ENCODE measurements around the gene PKMYT1. TPM values are rescaled to one million over a fixed set of nuclear protein-coding genes. Genes with fewer than 3 reads are reported as not detected.

PKMYT1 gene
- total RNA-seq, 2 donors from 2014 or later = 88.5 to 101 TPM

GRCh38 chr16:3004781-3005284 is 24.6 kb upstream of the PKMYT1 start:
- peak; percentile 83 for DNase-seq
- H3K36me3 Mint-ChIP-seq (ENCODE audit: low read depth) = no peaks in the 10 kb centered on the region
- H3K9me3 Mint-ChIP-seq = no peaks in the 10 kb centered on the region
- Histone ChIP-seq H3K36me3 (ENCODE audit: control insufficient read depth, insufficient read depth, low read length) (no peaks in the 10 kb centered on the region), H3K9me3 (ENCODE audit: control insufficient read depth, low read length) (no peaks in the 10 kb centered on the region), H3K4me1 (ENCODE audit: control insufficient read depth, insufficient read depth, low read length) (peaks cover 24% of the 10 kb centered on the region), H3K27me3 (ENCODE audit: control insufficient read depth, insufficient read depth, low read length, poor library complexity, severe bottlenecking) (no peaks in the 10 kb centered on the region), H3K9ac (ENCODE audit: extremely low read depth, low read length, poor library complexity, severe bottlenecking) (no peak overlapping the region), H3K27ac (ENCODE audit: low read depth, low read length) (no peak overlapping the region), H3K4me3 (ENCODE audit: low read length) (peak overlapping the region; percentile 73)
- peak overlapping the region; percentile 59 for H3K4me3 Mint-ChIP-seq
- no peak for TF ChIP-seq CTCF (conservative IDR thresholded peaks at IDR 0.05)
- H3K4me1 Mint-ChIP-seq = peaks cover 36% of the 10 kb centered on the region
- H3K27ac Mint-ChIP-seq = peak overlapping the region; percentile 55
- 2 to 4% methylated on average over 9 to 25 of the region's 25 CpGs for WGBS, 2 experiments (ENCODE audit: insufficient coverage in 1 of 2, insufficient read length in 1 of 2)
- H3K27me3 Mint-ChIP-seq (ENCODE audit: insufficient read depth) = peaks cover 3% of the 10 kb centered on the region

- Histone ChIP-seq H3K9me3 (ENCODE audit: control insufficient read depth, low read length) (no peaks in the 10 kb centered on the region), H3K9ac (ENCODE audit: extremely low read depth, low read length, poor library complexity, severe bottlenecking) (no peak overlapping the region), H3K27me3 (ENCODE audit: control insufficient read depth, insufficient read depth, low read length, poor library complexity, severe bottlenecking) (no peaks in the 10 kb centered on the region), H3K27ac (ENCODE audit: low read depth, low read length) (no peak overlapping the region), H3K36me3 (ENCODE audit: control insufficient read depth, insufficient read depth, low read length) (no peaks in the 10 kb centered on the region), H3K4me1 (ENCODE audit: control insufficient read depth, insufficient read depth, low read length) (peaks cover 21% of the 10 kb centered on the region), H3K4me3 (ENCODE audit: low read length) (no peak overlapping the region)
- H3K4me1 Mint-ChIP-seq = peaks cover 34% of the 10 kb centered on the region
- no peak for DNase-seq
- H3K27me3 Mint-ChIP-seq (ENCODE audit: insufficient read depth) = peaks cover 3% of the 10 kb centered on the region
- H3K27ac Mint-ChIP-seq = no peak overlapping the region
- no peaks in the 10 kb centered on the region for H3K9me3 Mint-ChIP-seq
- TF ChIP-seq CTCF (conservative IDR thresholded peaks at IDR 0.05) = no peak
- WGBS, 2 experiments (ENCODE audit: insufficient coverage in 1 of 2, insufficient read length in 1 of 2) = 0 to 1% methylated on average over 25 to 67 of the region's 67 CpGs
- peak overlapping the region; percentile 59 for H3K4me3 Mint-ChIP-seq
- H3K36me3 Mint-ChIP-seq (ENCODE audit: low read depth) = no peaks in the 10 kb centered on the region
Measured at GRCh38 chr16:3004319-3004718, 24.1 kb upstream of the PKMYT1 start.

GRCh38 chr16:3003582-3004270 is 23.5 kb upstream of the PKMYT1 start:
- Histone ChIP-seq H3K4me1 (ENCODE audit: control insufficient read depth, insufficient read depth, low read length) (peaks cover 21% of the 10 kb centered on the region), H3K9me3 (ENCODE audit: control insufficient read depth, low read length) (no peaks in the 10 kb centered on the region), H3K27me3 (ENCODE audit: control insufficient read depth, insufficient read depth, low read length, poor library complexity, severe bottlenecking) (no peaks in the 10 kb centered on the region), H3K27ac (ENCODE audit: low read depth, low read length) (no peak overlapping the region), H3K4me3 (ENCODE audit: low read length) (no peak overlapping the region), H3K36me3 (ENCODE audit: control insufficient read depth, insufficient read depth, low read length) (no peaks in the 10 kb centered on the region), H3K9ac (ENCODE audit: extremely low read depth, low read length, poor library complexity, severe bottlenecking) (no peak overlapping the region)
- 9 to 15% methylated on average over 32 to 58 of the region's 58 CpGs for WGBS, 2 experiments (ENCODE audit: insufficient coverage in 1 of 2, insufficient read length in 1 of 2)
- H3K4me1 Mint-ChIP-seq = peaks cover 31% of the 10 kb centered on the region
- H3K36me3 Mint-ChIP-seq (ENCODE audit: low read depth) = no peaks in the 10 kb centered on the region
- no peak overlapping the region for H3K27ac Mint-ChIP-seq
- peaks cover 2% of the 10 kb centered on the region for H3K27me3 Mint-ChIP-seq (ENCODE audit: insufficient read depth)
- no peaks in the 10 kb centered on the region for H3K9me3 Mint-ChIP-seq
- peak; percentile 99 for DNase-seq
- peak; percentile 62 for TF ChIP-seq CTCF (conservative IDR thresholded peaks at IDR 0.05)
- peak overlapping the region; percentile 19 for H3K4me3 Mint-ChIP-seq
